Loucy (cell line): ENCODE results near the gene SCNN1B.

Experiments used
- CTCF ChIP-seq: fragments of 200-600 bp; sonication (generic); conservative IDR thresholded peaks from 2 replicates; pipeline ENCODE4 v1.5.1; 2014; ENCODE audit warnings: mild to moderate bottlenecking, antibody characterized with exemption, low read length
- EZH2phosphoT487 ChIP-seq: fragments of 200-600 bp; IDR thresholded peaks from 2 replicates; pipeline ENCODE4 v1.6.1; 2018; ENCODE audit warnings: antibody characterized with exemption, mild to moderate bottlenecking, moderate library complexity, borderline replicate concordance

GRCh38 chr16:23408823-23409298 is 106.8 kb downstream of the SCNN1B start:
- TF ChIP-seq CTCF (no peak), EZH2phosphoT487 (no peak)
